Natural killer cell (primary cell): ENCODE data around the gene PCNP. TPM values are rescaled to one million over a fixed set of nuclear protein-coding genes. Genes with fewer than 3 reads are reported as not detected.
"Not testable (repeated sequence)": the region's sequence is repeated elsewhere in the genome, so short reads cannot be mapped to it uniquely, and the experiment has no call there.

Source experiments
- ATAC-seq, 3 donors: fragments of 150-1000 bp in 2 of 3; fragments of 200-7000 bp in 1 of 3; cut with Tn5 transposase; 1 replicate in 1 of 3; 2 replicates in 2 of 3; pipeline ENCODE4 v1.10.0; 2021; ENCODE audit warnings: mild to moderate bottlenecking in 2 of 3, moderate library complexity in 2 of 3
- DNase-seq, 2 donors: peaks; one replicate each; pipeline versions ENCODE4 v3.0.0 to v3.0.0-alpha.2; 2013 to 2021; ENCODE audit warnings: mixed read lengths in 1 of 2
- H3K27ac ChIP-seq: one replicate; pipeline ENCODE4 v1.5.1; 2013; ENCODE audit warnings: mild to moderate bottlenecking, low read length
- H3K27me3 ChIP-seq: one replicate; pipeline ENCODE4 v1.6.1; 2013; ENCODE audit warnings: low read length; ENCODE audit not compliant: control insufficient read depth, insufficient read depth
- H3K36me3 ChIP-seq: one replicate; pipeline ENCODE4 v1.6.1; 2013; ENCODE audit warnings: low read length; ENCODE audit not compliant: control insufficient read depth, insufficient read depth
- H3K4me1 ChIP-seq: one replicate; pipeline ENCODE4 v1.6.1; 2013; ENCODE audit warnings: low read length; ENCODE audit not compliant: control insufficient read depth, insufficient read depth
- H3K4me3 ChIP-seq: one replicate; pipeline ENCODE4 v1.5.1; 2013; ENCODE audit warnings: low read length
- H3K9me3 ChIP-seq: one replicate; pipeline ENCODE4 v1.6.1; 2013; ENCODE audit warnings: low read length; ENCODE audit not compliant: control insufficient read depth, insufficient read depth
- H3K27ac Mint-ChIP-seq, 2 donors: one replicate each; pipeline ENCODE4 v1.8.0; 2022; ENCODE audit warnings: mild to moderate bottlenecking in 2 of 2, mixed read lengths in 2 of 2, moderate library complexity in 1 of 2
- H3K27me3 Mint-ChIP-seq, 2 donors: one replicate each; pipeline ENCODE4 v1.8.0; 2022; ENCODE audit warnings: low read depth in 2 of 2, mixed read lengths in 2 of 2
- H3K36me3 Mint-ChIP-seq: one replicate; pipeline ENCODE4 v1.8.0; 2022; ENCODE audit warnings: mixed read lengths
- H3K4me1 Mint-ChIP-seq, 2 donors: one replicate each; pipeline ENCODE4 v1.8.0; 2022; ENCODE audit warnings: mixed read lengths in 2 of 2
- H3K4me3 Mint-ChIP-seq: one replicate; pipeline ENCODE4 v1.8.0; 2022; ENCODE audit warnings: mild to moderate bottlenecking, moderate library complexity, mixed read lengths
- H3K9me3 Mint-ChIP-seq, 2 donors: one replicate each; pipeline ENCODE4 v1.8.0; 2022; ENCODE audit warnings: mixed read lengths in 2 of 2
- WGBS: methylation state at CpG from one replicate; pipeline ENCODE4 v1.1.7; 2013; ENCODE audit warnings: missing lambda C conversion rate; ENCODE audit not compliant: insufficient coverage; 5-methylcytosine and 5-hydroxymethylcytosine counted together
- intact Hi-C: fragments of 100-400 bp; cut with micrococcal nuclease; formaldehyde crosslinking; loops from one replicate; pipeline ENCODE4 v1.14.2; 2022
- total RNA-seq, 4 donors: library from RNA; stranded (reverse); fragments of 120-200 nt in 1 of 4; gene quantifications; one replicate each; pipeline versions ENCODE4 v1.2.3 to v1.2.4, GENCODE V29; 2013 to 2022
- TF ChIP-seq, protein P1 (sequence below): fragments of 200-600 bp; IDR thresholded peaks from one replicate; pipeline ENCODE4 v1.8.0; 2022; ENCODE audit warnings: antibody characterized with exemption

The PCNP gene
- total RNA-seq, 3 donors from 2014 or later (not counting 1 experiment from before 2014, with no cell fraction given) = 119 to 132 (median 124) TPM

DNA sequence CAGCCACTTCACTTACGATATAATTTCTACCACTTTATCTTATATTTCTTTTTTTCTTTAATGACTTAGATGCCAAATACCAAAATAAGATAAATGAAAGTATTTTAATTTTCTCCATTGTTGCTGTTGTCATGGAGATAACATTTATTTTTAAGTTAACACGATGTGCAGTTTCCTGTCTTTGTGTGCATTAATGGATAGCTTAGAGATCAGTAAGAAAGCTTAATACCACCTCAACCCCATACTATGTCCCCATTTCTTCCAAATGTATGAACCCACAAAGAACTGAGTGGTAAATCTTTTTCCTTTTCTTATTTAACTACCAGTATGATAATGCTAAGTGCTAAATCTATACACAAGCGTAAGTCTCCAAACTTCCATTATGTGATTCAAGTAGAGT is 17.1 kb downstream of the PCNP start:
- Histone ChIP-seq H3K9me3 (no peaks in the 10 kb centered on the region), H3K27ac (no peak overlapping the region), H3K27me3 (no peaks in the 10 kb centered on the region), H3K4me1 (no peaks in the 10 kb centered on the region), H3K4me3 (no peak overlapping the region), H3K36me3 (peaks cover 54% of the 10 kb centered on the region)
- no peaks in the 10 kb centered on the region for H3K27me3 Mint-ChIP-seq
- no peak for DNase-seq
- no peaks in the 10 kb centered on the region for H3K36me3 Mint-ChIP-seq
- peak overlapping the region; percentile 57 to 59 for H3K27ac Mint-ChIP-seq
- intact Hi-C loops = no loop called here
- no peak for ATAC-seq
- no peaks in the 10 kb centered on the region for H3K9me3 Mint-ChIP-seq
- TF ChIP-seq, protein P1, sequence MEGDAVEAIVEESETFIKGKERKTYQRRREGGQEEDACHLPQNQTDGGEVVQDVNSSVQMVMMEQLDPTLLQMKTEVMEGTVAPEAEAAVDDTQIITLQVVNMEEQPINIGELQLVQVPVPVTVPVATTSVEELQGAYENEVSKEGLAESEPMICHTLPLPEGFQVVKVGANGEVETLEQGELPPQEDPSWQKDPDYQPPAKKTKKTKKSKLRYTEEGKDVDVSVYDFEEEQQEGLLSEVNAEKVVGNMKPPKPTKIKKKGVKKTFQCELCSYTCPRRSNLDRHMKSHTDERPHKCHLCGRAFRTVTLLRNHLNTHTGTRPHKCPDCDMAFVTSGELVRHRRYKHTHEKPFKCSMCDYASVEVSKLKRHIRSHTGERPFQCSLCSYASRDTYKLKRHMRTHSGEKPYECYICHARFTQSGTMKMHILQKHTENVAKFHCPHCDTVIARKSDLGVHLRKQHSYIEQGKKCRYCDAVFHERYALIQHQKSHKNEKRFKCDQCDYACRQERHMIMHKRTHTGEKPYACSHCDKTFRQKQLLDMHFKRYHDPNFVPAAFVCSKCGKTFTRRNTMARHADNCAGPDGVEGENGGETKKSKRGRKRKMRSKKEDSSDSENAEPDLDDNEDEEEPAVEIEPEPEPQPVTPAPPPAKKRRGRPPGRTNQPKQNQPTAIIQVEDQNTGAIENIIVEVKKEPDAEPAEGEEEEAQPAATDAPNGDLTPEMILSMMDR = no peak
- 100% methylated on average over 1 of the region's 3 CpGs for WGBS
- H3K4me3 Mint-ChIP-seq = no peak overlapping the region
- peaks cover 5 to 13% of the 10 kb centered on the region in 2 donors for H3K4me1 Mint-ChIP-seq

DNA sequence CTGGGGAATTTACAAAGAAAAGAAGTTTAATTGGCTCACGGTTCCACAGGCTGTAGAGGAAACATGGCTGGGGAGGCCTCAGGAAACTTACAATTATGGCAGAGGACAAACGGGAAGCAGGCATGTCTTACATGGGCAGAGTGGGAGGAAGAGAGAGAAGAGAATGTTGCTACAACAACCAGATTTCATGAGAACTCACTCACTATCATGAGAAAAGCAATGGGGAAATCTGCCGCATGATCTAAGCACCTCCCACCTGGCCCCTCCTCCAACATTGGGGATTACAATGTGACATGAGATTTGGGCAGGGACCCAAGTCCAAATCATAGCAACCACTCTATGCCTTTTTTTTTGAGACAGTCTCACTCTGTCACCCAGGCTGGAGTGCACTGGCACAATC is 28.8 kb downstream of the PCNP start:
- intact Hi-C loops = no loop called here
- ATAC-seq (no peak), DNase-seq (no peak)
- Histone ChIP-seq H3K4me3 (no peak overlapping the region), H3K36me3 (peaks cover 3% of the 10 kb centered on the region), H3K4me1 (no peaks in the 10 kb centered on the region), H3K27ac (no peak overlapping the region), H3K9me3 (no peaks in the 10 kb centered on the region), H3K27me3 (no peaks in the 10 kb centered on the region)
- Mint-ChIP-seq H3K4me1 (no peaks in the 10 kb centered on the region), H3K36me3 (no peaks in the 10 kb centered on the region), H3K9me3 (no peaks in the 10 kb centered on the region), H3K4me3 (no peak overlapping the region), H3K27me3 (no peaks in the 10 kb centered on the region), H3K27ac (no peak overlapping the region)
- WGBS = 95% methylated on average over 3 of the region's 3 CpGs
- TF ChIP-seq, protein P1 = no peak

DNA sequence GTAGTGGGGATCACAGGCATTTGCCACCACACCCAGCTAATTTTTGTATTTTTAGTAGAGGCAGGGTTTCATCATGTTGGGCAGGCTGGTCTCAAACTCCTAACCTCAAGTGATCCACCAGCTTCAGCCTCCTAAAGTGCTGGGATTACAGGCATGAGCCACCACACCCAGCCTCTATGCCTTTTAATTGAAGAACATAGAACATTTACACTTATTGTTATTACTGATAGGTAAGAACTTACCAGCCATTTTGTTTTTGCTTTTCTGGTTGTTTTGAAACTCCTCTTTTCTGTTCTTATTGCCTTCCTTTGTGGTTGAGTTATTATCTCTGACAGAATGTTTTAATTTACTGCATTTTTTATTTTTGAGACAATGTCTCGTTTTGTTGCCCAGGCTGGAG is 29.2 kb downstream of the PCNP start:
- DNase-seq (no peak), ATAC-seq (no peak)
- TF ChIP-seq, protein P1 = no peak
- no peaks in the 10 kb centered on the region for H3K36me3 Mint-ChIP-seq
- WGBS = 93% methylated on average over 1 of the region's 1 CpG
- H3K27me3 Mint-ChIP-seq = no peaks in the 10 kb centered on the region
- no peaks in the 10 kb centered on the region for H3K4me1 Mint-ChIP-seq
- Histone ChIP-seq H3K4me3 (no peak overlapping the region), H3K4me1 (no peaks in the 10 kb centered on the region), H3K36me3 (no peaks in the 10 kb centered on the region), H3K27me3 (no peaks in the 10 kb centered on the region), H3K27ac (no peak overlapping the region), H3K9me3 (no peaks in the 10 kb centered on the region)
- intact Hi-C loops = no loop called here
- no peaks in the 10 kb centered on the region for H3K9me3 Mint-ChIP-seq
- H3K27ac Mint-ChIP-seq = no peak overlapping the region
- H3K4me3 Mint-ChIP-seq = no peak overlapping the region

DNA sequence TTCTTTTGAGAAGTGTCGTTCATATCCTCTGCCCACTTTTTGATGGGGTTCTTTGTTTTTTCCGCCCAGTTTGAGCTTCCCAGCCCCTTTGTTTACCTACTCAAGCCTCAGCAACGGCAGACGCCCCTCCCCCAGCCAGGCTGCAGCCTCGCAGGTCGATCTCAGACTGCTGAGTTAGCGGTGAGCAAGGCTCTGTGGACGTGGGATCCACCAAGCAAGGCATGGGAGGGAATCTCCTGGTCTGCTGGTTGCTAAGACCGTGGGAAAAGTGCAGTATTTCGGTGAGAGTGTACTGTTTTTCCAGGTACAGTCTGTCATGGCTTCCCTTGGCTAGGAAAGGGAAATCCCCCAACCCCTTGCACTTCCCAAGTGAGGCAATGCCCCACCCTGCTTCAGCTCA is 31.4 kb downstream of the PCNP start:
- DNase-seq, H3K27ac Mint-ChIP-seq, H3K36me3 Mint-ChIP-seq, H3K27ac ChIP-seq, H3K36me3 ChIP-seq, ATAC-seq, intact Hi-C loops, H3K4me3 Mint-ChIP-seq, H3K4me3 ChIP-seq, H3K4me1 Mint-ChIP-seq, H3K9me3 Mint-ChIP-seq, H3K27me3 Mint-ChIP-seq, H3K4me1 ChIP-seq, H3K9me3 ChIP-seq, H3K27me3 ChIP-seq: not testable (repeated sequence)
- WGBS = 79% methylated on average over 10 of the region's 10 CpGs
